HL-60 (cell line): ENCODE results near the gene GAL3ST1.
"Not testable (repeated sequence)": the region's sequence is repeated elsewhere in the genome, so short reads cannot be mapped to it uniquely, and the experiment has no call there.

Source experiments
- DNase-seq, 2 experiments: peaks; one replicate each; pipeline ENCODE4 v3.0.0-alpha.2; 2010 to 2020; ENCODE audit warnings: low read depth in 1 of 2, low spot score in 1 of 2
- H3K27ac ChIP-seq: fragments of 250-450 bp; sonication (Bioruptor Pico); replicated peaks from 2 replicates; pipeline ENCODE4 v1.5.1; 2020; ENCODE audit warnings: mild to moderate bottlenecking, moderate library complexity
- H3K27me3 ChIP-seq: fragments of 250-450 bp; sonication (Bioruptor Pico); 2 replicates; pipeline ENCODE4 v1.5.1; 2021; ENCODE audit warnings: mild to moderate bottlenecking, moderate library complexity; ENCODE audit not compliant: insufficient read depth, poor library complexity, severe bottlenecking
- H3K4me3 ChIP-seq: replicated peaks from 2 replicates; pipeline ENCODE4 v1.5.1; 2011; ENCODE audit warnings: mild to moderate bottlenecking, control low read depth, low read length; ENCODE audit not compliant: insufficient read depth
- GABPA ChIP-seq: IDR thresholded peaks from 2 replicates; pipeline ENCODE4 v1.6.1; 2012; ENCODE audit warnings: low read depth
- POLR2AphosphoS5 ChIP-seq: IDR thresholded peaks from 2 replicates; pipeline ENCODE4 v1.6.1; 2012; ENCODE audit warnings: low read depth
- SPI1 ChIP-seq: IDR thresholded peaks from 2 replicates; pipeline ENCODE4 v1.6.1; 2012; ENCODE audit warnings: low read depth, mild to moderate bottlenecking, borderline replicate concordance
- TF ChIP-seq, protein P1 (sequence below): IDR thresholded peaks from one replicate; pipeline ENCODE4 v1.5.1; 2011; ENCODE audit warnings: low read length, control low read depth, inconsistent platforms; ENCODE audit not compliant: insufficient read depth
- TF ChIP-seq, protein P2 (sequence below): IDR thresholded peaks from 2 replicates; pipeline ENCODE4 v1.6.1; 2012; ENCODE audit warnings: low read depth; ENCODE audit not compliant: insufficient replicate concordance

Gene GAL3ST1

DNA sequence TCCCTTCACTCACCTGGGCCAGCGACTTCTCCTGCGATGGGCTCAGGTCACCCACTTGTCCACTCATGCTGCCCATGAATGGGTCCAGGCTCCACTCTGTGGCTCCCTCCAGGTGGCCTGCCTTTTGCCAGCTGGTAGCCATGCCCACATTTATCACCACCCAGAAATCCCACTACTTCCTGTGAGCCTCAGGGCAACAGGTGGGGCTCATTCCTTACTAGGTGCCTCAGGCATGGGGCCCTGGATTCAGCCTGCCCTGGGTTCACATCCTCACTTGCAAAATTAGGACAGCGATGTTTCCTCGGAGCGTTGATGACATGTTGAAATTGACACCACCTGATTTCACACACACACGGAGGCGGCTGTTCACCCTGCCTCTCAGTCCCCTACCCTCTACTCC lies 27.8 kb downstream of the GAL3ST1 start, which contains the start of gene SEC14L6:
TSS of gene SEC14L6 (minus strand) at position 126 of the 400 bp plus-strand sequence. CDS start at position 67, 59 bp downstream.
- H3K27ac ChIP-seq: no peak within 1 kb of the TSS
- no peak for DNase-seq
- no peak within 1 kb of the TSS for H3K4me3 ChIP-seq
- no peak for TF ChIP-seq GABPA
- TF ChIP-seq, protein P1, sequence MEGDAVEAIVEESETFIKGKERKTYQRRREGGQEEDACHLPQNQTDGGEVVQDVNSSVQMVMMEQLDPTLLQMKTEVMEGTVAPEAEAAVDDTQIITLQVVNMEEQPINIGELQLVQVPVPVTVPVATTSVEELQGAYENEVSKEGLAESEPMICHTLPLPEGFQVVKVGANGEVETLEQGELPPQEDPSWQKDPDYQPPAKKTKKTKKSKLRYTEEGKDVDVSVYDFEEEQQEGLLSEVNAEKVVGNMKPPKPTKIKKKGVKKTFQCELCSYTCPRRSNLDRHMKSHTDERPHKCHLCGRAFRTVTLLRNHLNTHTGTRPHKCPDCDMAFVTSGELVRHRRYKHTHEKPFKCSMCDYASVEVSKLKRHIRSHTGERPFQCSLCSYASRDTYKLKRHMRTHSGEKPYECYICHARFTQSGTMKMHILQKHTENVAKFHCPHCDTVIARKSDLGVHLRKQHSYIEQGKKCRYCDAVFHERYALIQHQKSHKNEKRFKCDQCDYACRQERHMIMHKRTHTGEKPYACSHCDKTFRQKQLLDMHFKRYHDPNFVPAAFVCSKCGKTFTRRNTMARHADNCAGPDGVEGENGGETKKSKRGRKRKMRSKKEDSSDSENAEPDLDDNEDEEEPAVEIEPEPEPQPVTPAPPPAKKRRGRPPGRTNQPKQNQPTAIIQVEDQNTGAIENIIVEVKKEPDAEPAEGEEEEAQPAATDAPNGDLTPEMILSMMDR: no peak
- no peak for TF ChIP-seq POLR2AphosphoS5
- TF ChIP-seq, protein P2, sequence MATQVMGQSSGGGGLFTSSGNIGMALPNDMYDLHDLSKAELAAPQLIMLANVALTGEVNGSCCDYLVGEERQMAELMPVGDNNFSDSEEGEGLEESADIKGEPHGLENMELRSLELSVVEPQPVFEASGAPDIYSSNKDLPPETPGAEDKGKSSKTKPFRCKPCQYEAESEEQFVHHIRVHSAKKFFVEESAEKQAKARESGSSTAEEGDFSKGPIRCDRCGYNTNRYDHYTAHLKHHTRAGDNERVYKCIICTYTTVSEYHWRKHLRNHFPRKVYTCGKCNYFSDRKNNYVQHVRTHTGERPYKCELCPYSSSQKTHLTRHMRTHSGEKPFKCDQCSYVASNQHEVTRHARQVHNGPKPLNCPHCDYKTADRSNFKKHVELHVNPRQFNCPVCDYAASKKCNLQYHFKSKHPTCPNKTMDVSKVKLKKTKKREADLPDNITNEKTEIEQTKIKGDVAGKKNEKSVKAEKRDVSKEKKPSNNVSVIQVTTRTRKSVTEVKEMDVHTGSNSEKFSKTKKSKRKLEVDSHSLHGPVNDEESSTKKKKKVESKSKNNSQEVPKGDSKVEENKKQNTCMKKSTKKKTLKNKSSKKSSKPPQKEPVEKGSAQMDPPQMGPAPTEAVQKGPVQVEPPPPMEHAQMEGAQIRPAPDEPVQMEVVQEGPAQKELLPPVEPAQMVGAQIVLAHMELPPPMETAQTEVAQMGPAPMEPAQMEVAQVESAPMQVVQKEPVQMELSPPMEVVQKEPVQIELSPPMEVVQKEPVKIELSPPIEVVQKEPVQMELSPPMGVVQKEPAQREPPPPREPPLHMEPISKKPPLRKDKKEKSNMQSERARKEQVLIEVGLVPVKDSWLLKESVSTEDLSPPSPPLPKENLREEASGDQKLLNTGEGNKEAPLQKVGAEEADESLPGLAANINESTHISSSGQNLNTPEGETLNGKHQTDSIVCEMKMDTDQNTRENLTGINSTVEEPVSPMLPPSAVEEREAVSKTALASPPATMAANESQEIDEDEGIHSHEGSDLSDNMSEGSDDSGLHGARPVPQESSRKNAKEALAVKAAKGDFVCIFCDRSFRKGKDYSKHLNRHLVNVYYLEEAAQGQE: no peak
- no peak for TF ChIP-seq SPI1
- H3K27me3 ChIP-seq: peaks cover 16% of the 10 kb centered on the region

DNA sequence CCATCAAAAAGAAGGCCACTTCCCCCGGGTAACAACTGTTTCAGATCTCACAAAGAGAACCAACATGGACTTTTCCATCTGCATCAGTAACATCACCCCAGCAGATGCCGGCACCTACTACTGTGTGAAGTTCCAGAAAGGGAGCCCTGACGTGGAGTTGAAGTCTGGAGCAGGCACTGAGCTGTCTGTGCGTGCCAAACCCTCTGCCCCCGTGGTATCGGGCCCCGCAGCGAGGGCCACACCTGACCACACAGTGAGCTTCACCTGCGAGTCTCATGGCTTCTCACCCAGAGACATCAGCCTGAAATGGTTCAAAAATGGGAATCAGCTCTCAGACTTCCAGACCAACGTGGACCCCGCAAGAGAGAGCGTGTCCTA lies 31.7 kb downstream of the GAL3ST1 start:
- TF ChIP-seq POLR2AphosphoS5: no peak
- no peak for DNase-seq
- Histone ChIP-seq H3K27me3 (peaks cover 20% of the 10 kb centered on the region), H3K4me3 (no peak overlapping the region), H3K27ac (no peak overlapping the region)

DNA sequence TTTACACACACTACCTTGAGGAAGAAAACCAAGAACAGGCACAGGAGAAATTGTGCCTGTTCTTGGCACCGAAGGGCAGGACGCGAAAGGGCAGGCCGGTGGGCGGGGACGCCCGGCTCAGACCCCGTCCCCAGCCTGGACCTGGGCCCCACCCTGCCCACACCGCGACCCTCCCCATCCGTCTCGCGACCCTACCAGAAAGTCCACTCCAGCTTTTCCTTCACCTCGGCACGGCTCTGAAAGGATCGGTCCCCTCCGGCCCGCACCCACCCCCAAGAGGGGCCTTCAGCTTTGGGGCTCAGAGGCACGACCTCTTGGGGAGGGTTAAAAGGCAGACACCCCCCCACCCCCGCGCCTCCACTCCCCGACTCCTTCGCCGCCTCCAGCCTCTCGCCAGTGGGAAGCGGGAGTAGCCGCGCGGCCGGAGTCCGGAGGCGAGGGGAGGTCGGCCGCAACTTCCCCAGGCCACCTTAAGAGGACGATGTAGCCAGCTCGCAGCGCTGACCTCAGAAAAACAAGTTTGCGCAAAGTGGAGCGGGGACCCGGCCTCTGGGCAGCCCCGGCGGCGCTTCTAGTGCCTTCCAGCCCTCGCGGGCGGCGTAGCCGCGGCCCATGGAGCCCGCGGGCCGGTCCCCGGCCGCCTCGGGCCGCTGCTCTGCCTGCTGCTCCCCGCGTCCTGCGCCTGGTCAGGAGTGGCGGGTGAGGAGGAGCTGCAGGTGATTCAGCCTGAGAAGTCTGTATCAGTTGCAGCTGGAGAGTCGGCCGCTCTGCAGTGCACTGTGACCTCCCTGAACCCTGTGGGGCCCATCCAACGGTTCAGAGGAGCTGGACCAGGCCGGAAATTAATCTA lies 32.3 kb downstream of the GAL3ST1 start:
- TF ChIP-seq GABPA (no peak), POLR2AphosphoS5 (no peak), SPI1 (no peak)
- TF ChIP-seq, protein P1: no peak
- TF ChIP-seq, protein P2: no peak
- no peak overlapping the region for H3K27ac ChIP-seq
- peaks cover 20% of the 10 kb centered on the region for H3K27me3 ChIP-seq
- no peak for DNase-seq
- no peak overlapping the region for H3K4me3 ChIP-seq

DNA sequence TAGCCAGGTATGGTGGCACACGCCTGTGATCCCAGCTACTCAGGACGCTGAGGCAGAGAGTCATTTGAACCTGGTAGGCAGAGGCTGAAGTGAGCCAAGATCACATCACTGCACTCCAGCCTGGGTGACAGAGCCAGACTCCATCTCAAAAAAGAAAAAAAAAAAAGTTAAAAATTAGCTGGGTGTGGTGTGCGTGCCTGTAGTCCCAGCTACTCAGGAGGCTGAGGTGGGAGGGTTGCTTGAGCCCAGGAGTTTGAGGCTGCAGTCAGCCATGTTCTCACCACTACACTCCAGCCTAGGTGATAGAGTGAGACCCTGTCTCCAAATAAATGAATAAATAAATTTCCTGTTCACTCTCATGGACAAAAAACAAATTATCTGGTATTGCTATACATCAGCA lies 33.0 kb downstream of the GAL3ST1 start:
- peaks cover 20% of the 10 kb centered on the region for H3K27me3 ChIP-seq
- not testable (repeated sequence) for H3K27ac ChIP-seq, DNase-seq, H3K4me3 ChIP-seq

DNA sequence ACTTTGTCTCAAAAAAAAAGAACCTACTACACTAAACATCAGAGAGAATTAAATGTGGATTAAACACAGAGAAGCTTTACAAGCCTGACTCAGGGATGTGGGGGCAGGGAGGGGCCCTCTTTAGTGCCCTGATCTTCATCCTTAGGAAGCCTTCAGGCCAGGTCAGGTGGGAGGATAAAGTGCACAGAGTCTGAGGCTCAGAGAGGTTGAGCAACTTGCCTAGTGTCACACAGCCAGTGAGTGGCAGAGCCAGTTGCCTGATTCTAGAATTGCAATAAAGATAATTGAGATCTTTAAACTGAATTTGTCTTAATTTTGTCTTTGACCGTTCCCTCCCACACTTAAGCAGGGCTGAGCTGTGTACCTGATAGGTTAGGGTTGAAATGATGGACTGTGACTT lies 35.1 kb downstream of the GAL3ST1 start:
- Histone ChIP-seq H3K4me3 (no peak overlapping the region), H3K27ac (no peak overlapping the region), H3K27me3 (peaks cover 20% of the 10 kb centered on the region)
- no peak for DNase-seq
- TF ChIP-seq GABPA (no peak), SPI1 (no peak), POLR2AphosphoS5 (no peak)
- TF ChIP-seq, protein P1: no peak
- TF ChIP-seq, protein P2: no peak
